Transverse colon (tissue), 4 donors: ENCODE results near the gene PAX7. TPM values are rescaled to one million over a fixed set of nuclear protein-coding genes. Genes with fewer than 3 reads are reported as not detected.

Experiments
- DNase-seq: peaks from one replicate; pipeline ENCODE4 v3.0.0-alpha.2; 2019
- H3K27ac ChIP-seq, 4 donors: fragments of 200-600 bp; sonication (generic); 2 replicates each; pipeline ENCODE4 v1.5.1; 2016 to 2018; ENCODE audit warnings: inconsistent platforms in 4 of 4
- H3K27me3 ChIP-seq: fragments of 200-600 bp; sonication (generic); 2 replicates; pipeline ENCODE4 v1.5.1; 2017; ENCODE audit warnings: inconsistent platforms
- H3K36me3 ChIP-seq, 4 donors: fragments of 200-600 bp; sonication (generic); 2 replicates each; pipeline ENCODE4 v1.5.1; 2017 to 2019; ENCODE audit warnings: inconsistent platforms in 4 of 4
- H3K4me1 ChIP-seq, 4 donors: fragments of 200-600 bp; sonication (generic); 2 replicates each; pipeline ENCODE4 v1.5.1; 2017 to 2020; ENCODE audit warnings: inconsistent platforms in 4 of 4
- H3K4me3 ChIP-seq, 4 donors: fragments of 200-600 bp; sonication (generic); 1 replicate in 1 of 4; 2 replicates in 3 of 4; pipeline versions ENCODE4 v1.5.1 to v1.6.1; 2017 to 2019; ENCODE audit warnings: inconsistent platforms in 4 of 4
- H3K9me3 ChIP-seq, 2 donors: fragments of 200-600 bp; sonication (generic); 2 replicates each; pipeline ENCODE4 v1.5.1; 2017 to 2019; ENCODE audit warnings: inconsistent platforms in 2 of 2
- EP300 ChIP-seq: sonication (generic); formaldehyde crosslinking; IDR thresholded peaks from one replicate; pipeline ENCODE4 v1.6.1; 2017; ENCODE audit warnings: antibody characterized with exemption, low read depth
- POLR2A ChIP-seq: fragments of 450-650 bp; IDR thresholded peaks from one replicate; pipeline ENCODE4 v1.6.1; 2016; ENCODE audit warnings: antibody characterized with exemption, mild to moderate bottlenecking, moderate library complexity
- POLR2AphosphoS5 ChIP-seq, 3 donors: sonication (generic); formaldehyde crosslinking; IDR thresholded peaks; one replicate each; pipeline ENCODE4 v1.6.1; 2016; ENCODE audit warnings: antibody characterized with exemption in 3 of 3
- WGBS, 2 donors: methylation state at CpG; one replicate each; pipeline ENCODE4 v1.1.5; 2018; ENCODE audit warnings: low coverage in 1 of 2; 5-methylcytosine and 5-hydroxymethylcytosine counted together
- in situ Hi-C, 4 donors: fragments of 200-750 bp; cut with MboI; loops; one replicate each; pipeline versions ENCODE4 v1.15.0 to v1.15.1; 2017; ENCODE audit warnings: low sequenced_read_pairs in 3 of 4, low pct_ligation_motif_present in 1 of 4, low pct_unique_long_range_greater_than_20kb in 1 of 4
- intact Hi-C: fragments of 100-400 bp; cut with DNase I; formaldehyde crosslinking; loops from one replicate; pipeline ENCODE4 v1.15.1; 2023; ENCODE audit warnings: low total_unique reads
- total RNA-seq, 4 donors: library from RNA; depleted of rRNA; stranded (reverse); fragments of >200 nt; gene quantifications; one replicate each; pipeline ENCODE4 v1.1.0, GENCODE V29; 2016
- TF ChIP-seq, protein P1 (sequence below), 5 experiments: fragments of 200-600 bp in 3 of 5; fragments of 450-650 bp in 2 of 5; sonication (generic) in 3 of 5; IDR thresholded peaks; 1 replicate in 2 of 5; 2 replicates in 3 of 5; pipeline ENCODE4 v1.5.1; 2016 to 2017; ENCODE audit warnings: antibody characterized with exemption in 5 of 5, inconsistent platforms in 3 of 5, mild to moderate bottlenecking in 2 of 5, moderate library complexity in 1 of 5

The PAX7 gene
- total RNA-seq, 4 donors from 2014 or later, result not detected

DNA sequence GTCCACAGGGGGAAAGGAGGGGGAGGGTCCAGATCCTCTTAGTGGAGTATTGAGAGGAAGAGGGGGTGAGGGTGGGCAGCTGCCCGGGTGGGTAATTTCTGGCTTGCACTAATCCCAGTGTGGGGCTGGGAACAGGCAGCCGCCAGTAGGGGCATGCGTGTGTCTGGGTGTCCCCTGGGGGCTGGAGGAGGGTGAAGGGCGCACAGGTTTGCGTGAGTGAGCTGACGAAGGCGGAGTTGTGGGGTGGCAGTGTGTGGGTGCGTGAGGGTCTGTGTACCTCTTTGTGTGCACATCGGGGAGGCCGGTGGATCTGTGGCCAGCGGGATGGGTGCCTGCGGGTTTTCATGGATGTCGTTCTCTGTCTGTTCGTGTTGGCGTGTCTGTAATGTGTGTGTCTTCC lies 97.3 kb downstream of the PAX7 start:
- Histone ChIP-seq H3K4me3 (no peak overlapping the region), H3K27me3 (peaks cover 77% of the 10 kb centered on the region), H3K9me3 (no peaks in the 10 kb centered on the region), H3K36me3 (no peaks in the 10 kb centered on the region), H3K4me1 (no peaks in the 10 kb centered on the region), H3K27ac (no peak overlapping the region)
- intact Hi-C loops (no loop called here), in situ Hi-C loops (no loop called here)
- TF ChIP-seq POLR2AphosphoS5 (IDR thresholded peaks at IDR 0.05) (no peak), POLR2A (no peak), EP300 (no peak)
- TF ChIP-seq, protein P1, sequence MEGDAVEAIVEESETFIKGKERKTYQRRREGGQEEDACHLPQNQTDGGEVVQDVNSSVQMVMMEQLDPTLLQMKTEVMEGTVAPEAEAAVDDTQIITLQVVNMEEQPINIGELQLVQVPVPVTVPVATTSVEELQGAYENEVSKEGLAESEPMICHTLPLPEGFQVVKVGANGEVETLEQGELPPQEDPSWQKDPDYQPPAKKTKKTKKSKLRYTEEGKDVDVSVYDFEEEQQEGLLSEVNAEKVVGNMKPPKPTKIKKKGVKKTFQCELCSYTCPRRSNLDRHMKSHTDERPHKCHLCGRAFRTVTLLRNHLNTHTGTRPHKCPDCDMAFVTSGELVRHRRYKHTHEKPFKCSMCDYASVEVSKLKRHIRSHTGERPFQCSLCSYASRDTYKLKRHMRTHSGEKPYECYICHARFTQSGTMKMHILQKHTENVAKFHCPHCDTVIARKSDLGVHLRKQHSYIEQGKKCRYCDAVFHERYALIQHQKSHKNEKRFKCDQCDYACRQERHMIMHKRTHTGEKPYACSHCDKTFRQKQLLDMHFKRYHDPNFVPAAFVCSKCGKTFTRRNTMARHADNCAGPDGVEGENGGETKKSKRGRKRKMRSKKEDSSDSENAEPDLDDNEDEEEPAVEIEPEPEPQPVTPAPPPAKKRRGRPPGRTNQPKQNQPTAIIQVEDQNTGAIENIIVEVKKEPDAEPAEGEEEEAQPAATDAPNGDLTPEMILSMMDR (IDR thresholded peaks at IDR 0.05), result no peak
- DNase-seq, result no peak
- WGBS, 2 donors, result 68% methylated on average over 5 to 15 of the region's 15 CpGs

DNA sequence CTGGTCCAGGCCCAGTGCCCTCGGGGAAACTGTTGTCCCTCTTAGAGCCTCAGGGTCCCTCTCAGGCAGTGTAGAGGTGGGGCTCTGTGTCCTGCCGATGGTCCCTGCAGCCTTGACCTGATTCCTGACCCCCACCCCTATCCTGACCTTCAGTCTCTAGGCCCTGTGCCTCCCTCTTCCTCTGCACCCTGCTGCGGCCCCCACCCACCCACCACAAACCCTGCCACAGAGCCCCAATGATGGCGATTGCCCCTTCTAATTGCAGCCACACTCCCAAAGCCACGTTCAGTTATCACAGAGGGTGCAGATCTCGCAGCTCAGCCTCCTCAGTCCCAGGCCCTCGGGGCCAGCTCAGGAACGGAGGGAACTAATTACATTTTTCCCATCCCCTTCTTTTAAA lies 99.7 kb downstream of the PAX7 start:
- Histone ChIP-seq H3K36me3 (no peaks in the 10 kb centered on the region), H3K4me1 (no peaks in the 10 kb centered on the region), H3K27ac (no peak overlapping the region), H3K9me3 (no peaks in the 10 kb centered on the region), H3K27me3 (peaks cover 65% of the 10 kb centered on the region), H3K4me3 (no peak overlapping the region)
- TF ChIP-seq POLR2AphosphoS5 (IDR thresholded peaks at IDR 0.05) (no peak), EP300 (no peak), POLR2A (no peak)
- TF ChIP-seq, protein P1 (IDR thresholded peaks at IDR 0.05), result no peak
- in situ Hi-C loops, result no loop called here
- DNase-seq, result no peak
- 46% methylated on average over 8 of the region's 8 CpGs; no CpG with 5 or more reads in 1 of the 2 donors for WGBS, 2 donors
- intact Hi-C loops, result no loop called here

DNA sequence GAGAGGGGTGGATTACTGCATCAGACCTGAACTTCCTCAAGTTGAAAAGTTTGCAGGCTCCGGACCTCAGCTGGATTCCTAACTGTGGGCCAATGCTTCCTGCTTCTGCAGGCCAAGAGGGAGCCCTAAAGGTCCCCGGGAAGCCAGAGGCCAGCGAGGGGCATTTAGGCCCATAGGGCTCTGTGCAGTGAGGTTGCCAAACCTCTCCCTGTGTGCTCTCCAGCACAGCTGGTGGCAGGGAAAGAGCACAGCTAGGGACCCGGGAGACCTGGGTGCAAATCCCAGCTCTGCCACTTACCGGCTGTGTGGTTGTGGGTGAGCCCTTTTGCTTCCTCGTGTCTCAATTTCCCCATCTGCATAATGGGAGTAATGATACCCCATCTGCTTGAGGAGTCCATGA lies 100.5 kb downstream of the PAX7 start:
- Histone ChIP-seq H3K27me3 (peaks cover 66% of the 10 kb centered on the region), H3K27ac (no peak overlapping the region), H3K4me1 (no peaks in the 10 kb centered on the region), H3K36me3 (no peaks in the 10 kb centered on the region), H3K9me3 (no peaks in the 10 kb centered on the region), H3K4me3 (no peak overlapping the region)
- DNase-seq, result no peak
- in situ Hi-C loops, result no loop called here
- intact Hi-C loops, result no loop called here
- no peak for TF ChIP-seq POLR2AphosphoS5 (IDR thresholded peaks at IDR 0.05)
- TF ChIP-seq, protein P1 (IDR thresholded peaks at IDR 0.05), result no peak
- TF ChIP-seq POLR2A, result no peak
- no peak for TF ChIP-seq EP300
- 20 to 43% methylated on average over 1 to 6 of the region's 6 CpGs for WGBS, 2 donors

DNA sequence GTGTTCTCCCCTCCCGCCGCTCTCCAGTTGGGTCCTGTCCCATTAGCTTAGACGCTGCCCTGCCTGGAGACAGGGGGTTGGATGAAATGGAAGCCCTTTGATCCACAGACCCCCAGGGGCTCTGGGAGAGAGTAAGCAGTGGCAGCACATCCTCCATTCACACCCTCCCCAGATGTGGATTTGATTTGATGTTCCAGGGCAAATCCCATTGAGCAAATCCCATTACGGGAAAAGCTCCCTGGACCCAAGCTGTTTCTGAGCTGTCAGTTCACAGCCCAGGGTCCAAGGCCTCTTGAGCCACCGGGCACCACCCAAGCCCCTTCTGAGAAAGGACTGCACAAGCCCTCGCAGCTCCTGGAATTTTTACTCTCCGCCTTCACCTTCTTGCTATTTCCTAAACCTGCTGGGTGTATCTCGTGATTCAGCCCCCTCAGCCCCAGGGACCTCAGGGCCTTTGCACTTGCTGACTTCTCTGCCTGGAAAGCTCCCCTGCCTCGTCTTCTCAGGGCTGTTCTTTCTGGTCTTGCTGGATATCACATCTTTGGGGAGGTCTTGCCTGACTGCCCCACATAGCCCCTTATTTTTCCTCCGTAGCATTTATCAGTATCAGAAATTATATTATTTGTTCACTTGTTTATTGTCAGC lies 101.1 kb downstream of the PAX7 start:
- peaks cover 60% of the 10 kb centered on the region for H3K27me3 ChIP-seq

More for the DNA sequence above, 101.1 kb downstream of the PAX7 start:
- H3K27ac ChIP-seq, result no peak overlapping the region
- 76 to 83% methylated on average over 1 to 10 of the region's 10 CpGs for WGBS, 2 donors
- TF ChIP-seq POLR2A, result no peak
- TF ChIP-seq, protein P1 (IDR thresholded peaks at IDR 0.05), result no peak
- no peak for TF ChIP-seq EP300
- TF ChIP-seq POLR2AphosphoS5 (IDR thresholded peaks at IDR 0.05), result no peak
- intact Hi-C loops (no loop called here), in situ Hi-C loops (no loop called here)
- no peak for DNase-seq
- H3K4me1 ChIP-seq, result no peaks in the 10 kb centered on the region
- H3K9me3 ChIP-seq, result no peaks in the 10 kb centered on the region
- H3K36me3 ChIP-seq, result no peaks in the 10 kb centered on the region
- H3K4me3 ChIP-seq, result no peak overlapping the region
